Ovary (tissue), 3 donors: Measurements from ENCODE around the gene MCAT.

Experiments used
- POLR2A ChIP-seq: fragments of 450-650 bp; IDR thresholded peaks from one replicate; pipeline ENCODE4 v1.6.1; 2017; ENCODE audit warnings: antibody characterized with exemption, mild to moderate bottlenecking, moderate library complexity
- TF ChIP-seq, protein P1 (sequence below), 3 donors: fragments of 450-650 bp in 2 of 3; fragments of 200-600 bp in 1 of 3; IDR thresholded peaks; one replicate each; pipeline versions ENCODE4 v1.5.1 to v1.8.0; 2016 to 2022; ENCODE audit warnings: antibody characterized with exemption in 3 of 3, mild to moderate bottlenecking in 1 of 3
- donor health status: DM: no; HTN: no; CAD: no.

GRCh38 chr22:43109921-43110443 lies 33.2 kb downstream of the MCAT start:
- TF ChIP-seq, protein P1, sequence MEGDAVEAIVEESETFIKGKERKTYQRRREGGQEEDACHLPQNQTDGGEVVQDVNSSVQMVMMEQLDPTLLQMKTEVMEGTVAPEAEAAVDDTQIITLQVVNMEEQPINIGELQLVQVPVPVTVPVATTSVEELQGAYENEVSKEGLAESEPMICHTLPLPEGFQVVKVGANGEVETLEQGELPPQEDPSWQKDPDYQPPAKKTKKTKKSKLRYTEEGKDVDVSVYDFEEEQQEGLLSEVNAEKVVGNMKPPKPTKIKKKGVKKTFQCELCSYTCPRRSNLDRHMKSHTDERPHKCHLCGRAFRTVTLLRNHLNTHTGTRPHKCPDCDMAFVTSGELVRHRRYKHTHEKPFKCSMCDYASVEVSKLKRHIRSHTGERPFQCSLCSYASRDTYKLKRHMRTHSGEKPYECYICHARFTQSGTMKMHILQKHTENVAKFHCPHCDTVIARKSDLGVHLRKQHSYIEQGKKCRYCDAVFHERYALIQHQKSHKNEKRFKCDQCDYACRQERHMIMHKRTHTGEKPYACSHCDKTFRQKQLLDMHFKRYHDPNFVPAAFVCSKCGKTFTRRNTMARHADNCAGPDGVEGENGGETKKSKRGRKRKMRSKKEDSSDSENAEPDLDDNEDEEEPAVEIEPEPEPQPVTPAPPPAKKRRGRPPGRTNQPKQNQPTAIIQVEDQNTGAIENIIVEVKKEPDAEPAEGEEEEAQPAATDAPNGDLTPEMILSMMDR (IDR thresholded peaks at IDR 0.05) = no peak
- TF ChIP-seq POLR2A = no peak
